ENCODE data around the gene PAPPA2. TPM values are rescaled to one million over a fixed set of nuclear protein-coding genes. Genes with fewer than 3 reads are reported as not detected.

PAPPA2 gene
- total RNA-seq, 1 experiment from 2014 or later, result not detected

DNA sequence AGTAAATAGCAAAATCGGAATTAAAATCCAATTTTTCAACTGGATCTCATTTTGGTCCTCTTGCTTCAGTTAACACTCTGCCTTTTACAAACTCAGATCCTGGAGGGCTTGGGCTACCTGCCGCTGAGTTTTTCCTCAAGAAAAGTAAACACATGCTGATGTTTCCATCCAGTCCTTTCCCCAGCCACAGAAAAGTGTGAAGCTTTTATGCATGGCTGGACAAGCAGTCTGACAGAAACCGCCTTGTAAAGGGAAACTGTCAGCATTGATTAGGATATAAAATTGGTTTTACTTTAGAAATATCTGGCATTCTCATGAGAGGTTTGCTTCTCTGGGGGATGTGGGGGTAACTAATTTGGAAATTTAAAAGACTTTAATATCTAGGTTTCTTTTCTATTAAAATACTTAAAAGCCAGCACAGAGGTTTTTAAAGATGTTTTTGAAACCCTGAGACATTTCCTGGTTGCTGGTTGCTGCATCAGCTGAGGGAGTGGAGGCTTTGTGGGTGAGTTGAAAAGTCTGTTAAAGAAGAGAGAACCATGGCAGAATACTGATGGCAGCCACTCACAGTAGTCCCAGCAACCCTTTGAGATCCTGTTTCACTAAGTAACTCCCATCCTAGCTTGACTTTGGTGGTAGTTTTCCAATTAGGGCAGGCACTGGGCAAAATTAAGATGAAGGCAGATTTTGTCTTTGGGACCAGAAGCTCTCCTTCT lies 238.3 kb downstream of the PAPPA2 start:
- no peak overlapping the region for H3K4me3 ChIP-seq (ENCODE audit: low read length)
- peaks cover 23% of the 10 kb centered on the region for H3K27me3 ChIP-seq (ENCODE audit: low read length)
- H3K27ac ChIP-seq (ENCODE audit: low read length), result no peak overlapping the region
- BruUV-seq (replicated peaks), result no TSS peak
- no peaks in the 10 kb centered on the region for H3F3A ChIP-seq (ENCODE audit: low read length, unreplicated experiment)
- H3K9me2 ChIP-seq (replicated peaks; ENCODE audit: low read length), result no peaks in the 10 kb centered on the region
- H3K79me2 ChIP-seq (ENCODE audit: low read length), result no peaks in the 10 kb centered on the region
- ATAC-seq (no peak), DNase-seq (no peak)
- no peaks in the 10 kb centered on the region for H3K9me3 ChIP-seq (ENCODE audit: low read length)
- no peak overlapping the region for H3K9ac ChIP-seq (ENCODE audit: low read length)
- H2AFZ ChIP-seq (ENCODE audit: low read length), result no peak overlapping the region
- TF ChIP-seq EZH2 (IDR thresholded peaks at IDR 0.05; ENCODE audit: low read length, unreplicated experiment) (no peak), EZH2phosphoT487 (IDR thresholded peaks at IDR 0.05; ENCODE audit: borderline replicate concordance, low read length) (no peak)
- TF ChIP-seq, protein P1, sequence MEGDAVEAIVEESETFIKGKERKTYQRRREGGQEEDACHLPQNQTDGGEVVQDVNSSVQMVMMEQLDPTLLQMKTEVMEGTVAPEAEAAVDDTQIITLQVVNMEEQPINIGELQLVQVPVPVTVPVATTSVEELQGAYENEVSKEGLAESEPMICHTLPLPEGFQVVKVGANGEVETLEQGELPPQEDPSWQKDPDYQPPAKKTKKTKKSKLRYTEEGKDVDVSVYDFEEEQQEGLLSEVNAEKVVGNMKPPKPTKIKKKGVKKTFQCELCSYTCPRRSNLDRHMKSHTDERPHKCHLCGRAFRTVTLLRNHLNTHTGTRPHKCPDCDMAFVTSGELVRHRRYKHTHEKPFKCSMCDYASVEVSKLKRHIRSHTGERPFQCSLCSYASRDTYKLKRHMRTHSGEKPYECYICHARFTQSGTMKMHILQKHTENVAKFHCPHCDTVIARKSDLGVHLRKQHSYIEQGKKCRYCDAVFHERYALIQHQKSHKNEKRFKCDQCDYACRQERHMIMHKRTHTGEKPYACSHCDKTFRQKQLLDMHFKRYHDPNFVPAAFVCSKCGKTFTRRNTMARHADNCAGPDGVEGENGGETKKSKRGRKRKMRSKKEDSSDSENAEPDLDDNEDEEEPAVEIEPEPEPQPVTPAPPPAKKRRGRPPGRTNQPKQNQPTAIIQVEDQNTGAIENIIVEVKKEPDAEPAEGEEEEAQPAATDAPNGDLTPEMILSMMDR (conservative IDR thresholded peaks at IDR 0.05; ENCODE audit: low read depth, low read length), result no peak
- no peaks in the 10 kb centered on the region for H4K20me1 ChIP-seq (ENCODE audit: low read length)
- H3K4me1 ChIP-seq (ENCODE audit: insufficient read depth, low read length), result peaks cover 5% of the 10 kb centered on the region
- no peaks in the 10 kb centered on the region for H3K36me3 ChIP-seq (ENCODE audit: low read depth, low read length)
- intact Hi-C loops (cut with micrococcal nuclease), result no loop called here
- ChIA-PET POLR2A (ENCODE audit: unreplicated experiment) (no interaction called here), CTCF (no interaction called here)
- no peak overlapping the region for H3K4me2 ChIP-seq (ENCODE audit: low read length)

DNA sequence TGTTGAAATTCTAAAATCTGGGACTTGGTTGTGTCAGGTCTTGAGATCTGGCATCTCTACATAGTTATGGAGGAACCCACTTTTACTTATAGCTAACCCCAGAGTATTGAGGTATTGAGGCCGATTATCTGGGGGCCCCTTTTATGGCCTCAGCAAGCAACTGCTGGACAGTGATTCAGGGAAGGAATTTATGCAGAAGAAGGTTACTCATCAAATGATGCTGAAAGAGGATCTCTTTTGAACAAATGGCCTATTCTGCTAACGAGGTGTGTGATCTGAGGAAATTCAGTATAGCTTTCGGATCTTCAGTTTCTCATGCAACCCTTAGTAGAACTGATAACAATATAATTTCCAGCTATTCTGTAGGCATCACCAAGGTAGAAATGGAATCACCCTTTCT lies 239.9 kb downstream of the PAPPA2 start:
- Histone ChIP-seq H2AFZ (ENCODE audit: low read length) (no peak overlapping the region), H3K27me3 (ENCODE audit: low read length) (peaks cover 26% of the 10 kb centered on the region), H3K27ac (ENCODE audit: low read length) (no peak overlapping the region), H3K9ac (ENCODE audit: low read length) (no peak overlapping the region), H3K4me3 (ENCODE audit: low read length) (no peak overlapping the region), H3K9me3 (ENCODE audit: low read length) (no peaks in the 10 kb centered on the region), H3K36me3 (ENCODE audit: low read depth, low read length) (no peaks in the 10 kb centered on the region), H4K20me1 (ENCODE audit: low read length) (no peaks in the 10 kb centered on the region), H3K9me2 (replicated peaks; ENCODE audit: low read length) (no peaks in the 10 kb centered on the region), H3K79me2 (ENCODE audit: low read length) (no peaks in the 10 kb centered on the region), H3K4me2 (ENCODE audit: low read length) (no peak overlapping the region), H3F3A (ENCODE audit: low read length, unreplicated experiment) (no peaks in the 10 kb centered on the region), H3K4me1 (ENCODE audit: insufficient read depth, low read length) (no peaks in the 10 kb centered on the region)
- intact Hi-C loops (cut with micrococcal nuclease), result no loop called here
- ATAC-seq (no peak), DNase-seq (no peak)
- ChIA-PET CTCF (no interaction called here), POLR2A (ENCODE audit: unreplicated experiment) (no interaction called here)
- TF ChIP-seq, protein P1 (conservative IDR thresholded peaks at IDR 0.05; ENCODE audit: low read depth, low read length), result no peak
- TF ChIP-seq EZH2 (IDR thresholded peaks at IDR 0.05; ENCODE audit: low read length, unreplicated experiment) (no peak), EZH2phosphoT487 (IDR thresholded peaks at IDR 0.05; ENCODE audit: borderline replicate concordance, low read length) (no peak)
- no TSS peak for BruUV-seq (replicated peaks)

GRCh38 chr1:176705585-176705984 lies 242.6 kb downstream of the PAPPA2 start:
- POLR2A ChIA-PET (ENCODE audit: unreplicated experiment), result interaction anchor here (0.6 kb wide), 1 partner anchor 17 kb away, joined by 3 read pairs; no protein-coding TSS in a partner anchor
- TF ChIP-seq EZH2 (IDR thresholded peaks at IDR 0.05; ENCODE audit: low read length, unreplicated experiment) (no peak), EZH2phosphoT487 (IDR thresholded peaks at IDR 0.05; ENCODE audit: borderline replicate concordance, low read length) (no peak)
- TF ChIP-seq, protein P1 (conservative IDR thresholded peaks at IDR 0.05; ENCODE audit: low read depth, low read length), result no peak
- Histone ChIP-seq H3K9ac (ENCODE audit: low read length) (no peak overlapping the region), H3K36me3 (ENCODE audit: low read depth, low read length) (no peaks in the 10 kb centered on the region), H4K20me1 (ENCODE audit: low read length) (no peaks in the 10 kb centered on the region), H3F3A (ENCODE audit: low read length, unreplicated experiment) (no peaks in the 10 kb centered on the region), H3K9me3 (ENCODE audit: low read length) (no peaks in the 10 kb centered on the region), H3K4me3 (ENCODE audit: low read length) (no peak overlapping the region), H3K27me3 (ENCODE audit: low read length) (peaks cover 27% of the 10 kb centered on the region), H3K4me2 (ENCODE audit: low read length) (no peak overlapping the region), H3K27ac (ENCODE audit: low read length) (no peak overlapping the region), H3K9me2 (replicated peaks; ENCODE audit: low read length) (no peaks in the 10 kb centered on the region), H3K79me2 (ENCODE audit: low read length) (no peaks in the 10 kb centered on the region), H3K4me1 (ENCODE audit: insufficient read depth, low read length) (no peaks in the 10 kb centered on the region), H2AFZ (ENCODE audit: low read length) (no peak overlapping the region)
- no TSS peak for BruUV-seq (replicated peaks)
- CTCF ChIA-PET, result no interaction called here
- intact Hi-C loops (cut with micrococcal nuclease), result no loop called here
- DNase-seq (no peak), ATAC-seq (no peak)
